KG1 (cell line): ENCODE measurements around the gene LCP2.
A peak's percentile ranks its signal among the peaks of the same experiment; 100 is the strongest.
"Not testable (repeated sequence)": the region's sequence is repeated elsewhere in the genome, so short reads cannot be mapped to it uniquely, and the experiment has no call there.

Experiments used
- DNase-seq: peaks from one replicate; lab custom pipeline; 2025; lab: John Stamatoyannopoulos, UW

LCP2 gene

GRCh38 chr5:170273968-170274710, 23.4 kb downstream of the LCP2 start:
- no peak for DNase-seq

GRCh38 chr5:170270293-170271069, 27.1 kb downstream of the LCP2 start:
- DNase-seq: no peak

- DNase-seq: no peak
Observed at GRCh38 chr5:170269579-170269978, 28.0 kb downstream of the LCP2 start.

GRCh38 chr5:170268884-170269283, 28.7 kb downstream of the LCP2 start:
- peak; percentile 50 for DNase-seq

- no peak for DNase-seq
Observed at GRCh38 chr5:170268153-170268689, 29.4 kb downstream of the LCP2 start.

- peak; percentile 61 for DNase-seq
Observed at GRCh38 chr5:170267431-170268152, 30.0 kb downstream of the LCP2 start.

- DNase-seq: no peak
Observed at GRCh38 chr5:170266570-170267381, 30.8 kb downstream of the LCP2 start.

- DNase-seq: no peak
Observed at GRCh38 chr5:170265522-170265921, 32.1 kb downstream of the LCP2 start.

GRCh38 chr5:170263906-170264305, 33.7 kb downstream of the LCP2 start:
- DNase-seq: no peak

- DNase-seq: peak; percentile 30
Observed at GRCh38 chr5:170262061-170263045, 35.2 kb downstream of the LCP2 start.

- DNase-seq: no peak
Observed at GRCh38 chr5:170261528-170262043, 36.0 kb downstream of the LCP2 start.

GRCh38 chr5:170257370-170257769, 40.2 kb downstream of the LCP2 start:
- no peak for DNase-seq

GRCh38 chr5:170256571-170256970, 41.0 kb downstream of the LCP2 start:
- no peak for DNase-seq

- DNase-seq: no peak
Observed at GRCh38 chr5:170254056-170254455, 43.5 kb downstream of the LCP2 start.

- no peak for DNase-seq
Observed at GRCh38 chr5:170252720-170253350, 44.7 kb downstream of the LCP2 start.

- DNase-seq: no peak
Observed at GRCh38 chr5:170252109-170252508, 45.5 kb downstream of the LCP2 start.

- no peak for DNase-seq
Observed at GRCh38 chr5:170251462-170251861, 46.1 kb downstream of the LCP2 start.

- DNase-seq: no peak
Observed at GRCh38 chr5:170250810-170251317, 46.7 kb downstream of the LCP2 start.

GRCh38 chr5:170249355-170249754, 48.2 kb downstream of the LCP2 start:
- DNase-seq: no peak

- not testable (repeated sequence) for DNase-seq
Observed at GRCh38 chr5:170248931-170249227, 48.7 kb downstream of the LCP2 start.
